HG02973 (cell line): ENCODE measurements around the gene RECQL5.
"Not testable (repeated sequence)": the region's sequence is repeated elsewhere in the genome, so short reads cannot be mapped to it uniquely, and the experiment has no call there.

ENCODE experiments used
- ATAC-seq: cut with Tn5 transposase; IDR thresholded peaks from one replicate; pipeline ENCODE4 v1.9.1; 2021; ENCODE audit warnings: moderate library complexity; ENCODE audit not compliant: unreplicated experiment

Gene RECQL5

GRCh38 chr17:75649687-75650086, 17.3 kb downstream of the RECQL5 start:
- no peak for ATAC-seq

GRCh38 chr17:75647921-75648320, 19.0 kb downstream of the RECQL5 start:
- no peak for ATAC-seq

DNA sequence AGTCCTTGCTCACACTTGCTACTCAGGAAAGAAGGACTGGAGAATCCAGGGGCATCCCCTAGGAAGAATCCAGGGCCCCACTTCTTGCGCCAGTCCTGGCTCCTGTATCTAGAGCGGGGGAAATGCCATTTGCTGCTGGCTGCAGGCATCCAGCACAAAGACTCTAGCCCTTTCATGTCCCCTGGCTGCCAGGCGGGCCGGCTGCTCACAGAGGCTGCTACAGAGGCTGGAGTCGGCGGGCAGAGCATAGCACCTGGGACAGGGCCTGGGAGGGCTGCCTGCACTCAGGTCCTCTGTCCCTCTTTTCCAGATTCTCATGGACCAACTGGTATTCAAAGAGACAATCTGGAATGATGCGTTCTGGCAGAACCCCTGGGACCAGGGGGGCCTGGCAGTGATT, 19.9 kb downstream of the RECQL5 start:
- ATAC-seq = no peak

DNA sequence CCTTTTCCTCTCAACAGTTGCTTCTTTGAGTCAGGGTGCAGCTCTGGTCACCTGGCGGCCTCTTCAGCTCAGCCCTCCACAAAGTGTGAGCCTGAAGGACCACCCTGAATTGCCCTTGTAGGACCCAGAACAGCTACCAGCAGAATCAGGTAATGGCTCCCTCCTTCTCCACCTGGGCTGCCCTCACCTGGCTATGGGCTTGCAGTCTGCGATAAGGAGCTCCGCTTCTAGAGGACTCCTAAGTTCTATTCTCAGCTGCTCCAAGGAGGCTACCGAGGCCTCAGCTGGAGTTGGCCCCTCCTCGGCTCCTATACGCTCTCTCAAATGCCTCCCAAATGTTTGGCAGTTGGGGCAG, 20.3 kb downstream of the RECQL5 start:
- ATAC-seq = no peak

- peak; percentile 73 for ATAC-seq
These were observed 20.9 kb downstream of the RECQL5 start for GRCh38 chr17:75645889-75646637.

GRCh38 chr17:75645501-75645888, 21.5 kb downstream of the RECQL5 start:
- ATAC-seq = no peak

GRCh38 chr17:75643643-75644017, 23.3 kb downstream of the RECQL5 start:
- ATAC-seq = no peak

- ATAC-seq = no peak
These were observed 23.9 kb downstream of the RECQL5 start for GRCh38 chr17:75642784-75643642.

GRCh38 chr17:75642182-75642783, 24.7 kb downstream of the RECQL5 start:
- no peak for ATAC-seq

DNA sequence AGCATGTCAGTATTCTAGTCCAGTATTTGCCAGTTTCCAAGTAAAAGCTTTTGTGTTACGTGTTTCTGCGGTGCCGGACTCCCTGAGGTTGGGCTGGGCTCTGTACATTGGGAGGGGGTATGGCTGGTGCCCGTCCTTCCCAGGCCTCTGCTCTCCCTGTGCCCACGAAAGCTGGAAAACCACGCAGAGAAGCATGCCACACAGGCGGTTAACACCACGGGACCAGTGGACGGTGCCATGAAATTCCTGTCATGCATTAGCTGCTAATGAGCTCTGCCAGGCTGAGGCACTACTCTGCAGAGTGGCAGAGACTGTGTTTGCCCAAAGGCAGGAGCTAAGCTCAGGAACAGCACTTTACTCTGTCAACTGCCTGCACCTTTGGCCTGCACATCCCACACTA, 25.6 kb downstream of the RECQL5 start:
- ATAC-seq = no peak

- ATAC-seq = no peak
These were observed 26.3 kb downstream of the RECQL5 start for GRCh38 chr17:75640556-75641119.

GRCh38 chr17:75639771-75640555, 27.0 kb downstream of the RECQL5 start:
- ATAC-seq = no peak

GRCh38 chr17:75639327-75639726, 27.6 kb downstream of the RECQL5 start:
- ATAC-seq = no peak

DNA sequence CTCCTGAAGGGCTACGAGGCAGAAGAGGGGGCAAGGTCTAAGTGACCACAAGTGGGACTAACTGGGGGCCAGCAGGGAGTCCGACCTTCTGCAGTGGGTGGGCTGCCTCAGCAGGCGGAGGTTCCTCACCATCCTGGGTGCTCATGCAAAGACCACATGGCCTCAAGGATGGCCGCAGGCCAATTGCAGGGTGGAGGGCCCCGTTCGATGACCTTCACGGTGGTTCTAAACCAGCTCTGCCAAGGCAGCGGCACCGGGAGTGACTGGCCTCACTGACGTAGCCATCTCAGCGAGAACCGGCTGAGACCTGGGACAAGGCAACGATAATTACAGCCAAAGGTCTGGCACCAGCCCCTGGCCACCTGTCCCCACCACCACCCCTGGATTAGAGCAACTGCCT, 28.1 kb downstream of the RECQL5 start:
- ATAC-seq = no peak

DNA sequence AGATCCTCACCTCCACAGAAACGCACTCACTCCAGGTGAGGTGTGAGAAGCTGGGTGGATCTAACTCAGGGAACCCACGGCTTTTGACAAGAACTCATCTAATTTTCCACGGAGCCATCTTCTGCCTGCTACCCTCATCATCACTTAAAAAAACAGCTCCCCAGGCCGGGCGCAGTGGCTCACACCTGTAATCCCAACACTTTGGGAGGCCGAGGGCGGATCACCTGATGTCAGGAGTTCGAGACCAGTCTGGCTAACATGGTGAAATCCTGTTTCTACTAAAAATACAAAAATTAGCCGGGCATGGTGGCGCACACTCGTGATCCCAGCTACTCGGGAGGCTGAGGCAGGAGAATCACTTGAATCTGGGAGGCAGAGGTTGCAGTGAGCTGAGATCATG, 28.9 kb downstream of the RECQL5 start:
- not testable (repeated sequence) for ATAC-seq

DNA sequence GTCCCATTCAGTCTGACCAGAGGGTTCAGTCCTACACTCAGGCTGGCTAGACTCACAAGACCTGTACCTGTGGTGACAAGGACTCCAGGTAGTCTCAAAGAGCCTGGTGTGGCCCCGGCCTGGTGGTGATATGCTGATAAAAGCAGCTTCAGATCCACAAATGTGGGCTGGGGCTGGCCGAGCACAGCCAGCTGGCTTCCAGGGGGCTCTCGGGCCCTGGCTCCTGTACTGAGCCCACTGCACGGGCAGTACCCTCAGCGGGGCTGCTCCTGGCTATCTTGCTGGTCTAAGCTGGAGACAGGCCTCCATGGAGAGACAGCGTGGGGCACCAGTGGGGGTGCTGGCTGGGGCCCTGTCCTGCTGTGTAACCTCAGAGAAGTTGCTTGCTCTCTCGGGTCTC, 29.4 kb downstream of the RECQL5 start:
- ATAC-seq = no peak

GRCh38 chr17:75637143-75637538, 29.8 kb downstream of the RECQL5 start:
- no peak for ATAC-seq

- no peak for ATAC-seq
These were observed 30.4 kb downstream of the RECQL5 start for GRCh38 chr17:75636381-75637142.

- no peak for ATAC-seq
These were observed 31.2 kb downstream of the RECQL5 start for GRCh38 chr17:75635610-75636202.
